Uterus (tissue), 4 donors: ENCODE results near the gene A2M. TPM values are rescaled to one million over a fixed set of nuclear protein-coding genes. Genes with fewer than 3 reads are reported as not detected.

ENCODE experiments used
- DNase-seq, 2 donors: peaks; one replicate each; pipeline ENCODE4 v3.0.0-alpha.2; 2019 to 2020
- H3K27ac ChIP-seq, 2 donors: fragments of 200-600 bp; sonication (generic); 1 replicate in 1 of 2; 2 replicates in 1 of 2; pipeline ENCODE4 v1.5.1; 2016 to 2018
- H3K27me3 ChIP-seq, 2 donors: fragments of 200-600 bp; sonication (generic); one replicate each; pipeline ENCODE4 v1.5.1; 2018 to 2019; ENCODE audit warnings: control low read depth in 1 of 2
- H3K36me3 ChIP-seq, 2 donors: fragments of 200-600 bp; sonication (generic); one replicate each; pipeline ENCODE4 v1.5.1; 2019; ENCODE audit warnings: control low read depth in 1 of 2
- H3K4me1 ChIP-seq, 2 donors: fragments of 200-600 bp; sonication (generic); one replicate each; pipeline ENCODE4 v1.5.1; 2018 to 2019; ENCODE audit warnings: control low read depth in 1 of 2
- H3K4me3 ChIP-seq, 2 donors: fragments of 200-600 bp; sonication (generic); 1 replicate in 1 of 2; 2 replicates in 1 of 2; pipeline ENCODE4 v1.5.1; 2018 to 2019; ENCODE audit warnings: mild to moderate bottlenecking in 1 of 2
- H3K9me3 ChIP-seq, 2 donors: fragments of 200-600 bp; sonication (generic); one replicate each; pipeline ENCODE4 v1.5.1; 2019; ENCODE audit warnings: control low read depth in 1 of 2
- POLR2A ChIP-seq, 2 donors: fragments of 450-650 bp; IDR thresholded peaks; one replicate each; pipeline ENCODE4 v1.6.1; 2016; ENCODE audit warnings: antibody characterized with exemption in 2 of 2, mild to moderate bottlenecking in 1 of 2, moderate library complexity in 1 of 2
- intact Hi-C: fragments of 100-400 bp; cut with DNase I; formaldehyde crosslinking; loops from one replicate; pipeline ENCODE4 v1.15.1; 2023; ENCODE audit warnings: low total_unique reads
- total RNA-seq, 4 donors: library from RNA; depleted of rRNA in 3 of 4; stranded (reverse); fragments of >200 nt in 3 of 4; gene quantifications; one replicate each; pipeline versions ENCODE4 v1.1.0 to v1.2.4, GENCODE V29; 2014 to 2023
- TF ChIP-seq, protein P1 (sequence below), 4 experiments: fragments of 200-600 bp in 2 of 4; fragments of 450-650 bp in 2 of 4; sonication (generic) in 2 of 4; IDR thresholded peaks; one replicate each; pipeline ENCODE4 v1.5.1; 2016 to 2019; ENCODE audit warnings: antibody characterized with exemption in 4 of 4, mild to moderate bottlenecking in 2 of 4, moderate library complexity in 1 of 4
- donor health status: DM: yes; HTN: yes; CAD: no.

A2M gene
- total RNA-seq, 4 donors from 2014 or later: 305 to 1,063 (median 353) TPM

DNA sequence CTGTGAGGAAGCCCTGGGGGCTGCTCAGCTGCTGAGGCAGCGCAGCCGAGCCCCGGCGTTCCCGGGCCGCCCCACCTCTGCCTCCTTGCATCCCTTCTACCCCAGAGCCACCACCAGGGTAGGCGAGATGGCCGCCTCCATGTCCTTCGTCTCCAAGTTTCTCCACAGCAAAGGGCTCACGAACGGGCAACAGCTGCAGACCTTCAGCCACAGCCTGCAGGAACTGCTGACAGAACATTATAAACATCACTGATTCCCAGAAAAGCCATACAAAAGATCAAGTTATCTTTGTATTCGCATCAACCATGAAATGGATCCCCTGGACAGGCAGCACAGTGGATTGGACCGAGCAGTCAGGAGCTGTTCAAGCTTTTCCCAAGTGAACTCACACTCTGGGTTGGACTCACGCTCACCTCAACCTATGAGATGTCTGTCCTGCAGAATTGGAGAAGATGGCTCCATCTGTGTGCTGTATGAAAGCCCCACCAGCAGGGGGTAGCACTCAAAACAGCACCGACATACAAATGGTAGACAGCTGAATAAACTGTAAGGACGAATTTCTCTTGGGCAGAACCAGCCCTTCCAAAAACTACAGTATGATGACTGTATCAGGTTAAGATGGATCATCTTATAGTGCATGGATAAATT is 19.4 kb upstream of the A2M start:
- Histone ChIP-seq H3K4me3 (no peak overlapping the region), H3K36me3 (no peaks in the 10 kb centered on the region), H3K27me3 (no peaks in the 10 kb centered on the region), H3K27ac (no peak overlapping the region), H3K9me3 (no peaks in the 10 kb centered on the region), H3K4me1 (no peaks in the 10 kb centered on the region)
- intact Hi-C loops: no loop called here
- TF ChIP-seq, protein P1, sequence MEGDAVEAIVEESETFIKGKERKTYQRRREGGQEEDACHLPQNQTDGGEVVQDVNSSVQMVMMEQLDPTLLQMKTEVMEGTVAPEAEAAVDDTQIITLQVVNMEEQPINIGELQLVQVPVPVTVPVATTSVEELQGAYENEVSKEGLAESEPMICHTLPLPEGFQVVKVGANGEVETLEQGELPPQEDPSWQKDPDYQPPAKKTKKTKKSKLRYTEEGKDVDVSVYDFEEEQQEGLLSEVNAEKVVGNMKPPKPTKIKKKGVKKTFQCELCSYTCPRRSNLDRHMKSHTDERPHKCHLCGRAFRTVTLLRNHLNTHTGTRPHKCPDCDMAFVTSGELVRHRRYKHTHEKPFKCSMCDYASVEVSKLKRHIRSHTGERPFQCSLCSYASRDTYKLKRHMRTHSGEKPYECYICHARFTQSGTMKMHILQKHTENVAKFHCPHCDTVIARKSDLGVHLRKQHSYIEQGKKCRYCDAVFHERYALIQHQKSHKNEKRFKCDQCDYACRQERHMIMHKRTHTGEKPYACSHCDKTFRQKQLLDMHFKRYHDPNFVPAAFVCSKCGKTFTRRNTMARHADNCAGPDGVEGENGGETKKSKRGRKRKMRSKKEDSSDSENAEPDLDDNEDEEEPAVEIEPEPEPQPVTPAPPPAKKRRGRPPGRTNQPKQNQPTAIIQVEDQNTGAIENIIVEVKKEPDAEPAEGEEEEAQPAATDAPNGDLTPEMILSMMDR (IDR thresholded peaks at IDR 0.05): no peak
- no peak for TF ChIP-seq POLR2A (IDR thresholded peaks at IDR 0.05)
- no peak for DNase-seq

DNA sequence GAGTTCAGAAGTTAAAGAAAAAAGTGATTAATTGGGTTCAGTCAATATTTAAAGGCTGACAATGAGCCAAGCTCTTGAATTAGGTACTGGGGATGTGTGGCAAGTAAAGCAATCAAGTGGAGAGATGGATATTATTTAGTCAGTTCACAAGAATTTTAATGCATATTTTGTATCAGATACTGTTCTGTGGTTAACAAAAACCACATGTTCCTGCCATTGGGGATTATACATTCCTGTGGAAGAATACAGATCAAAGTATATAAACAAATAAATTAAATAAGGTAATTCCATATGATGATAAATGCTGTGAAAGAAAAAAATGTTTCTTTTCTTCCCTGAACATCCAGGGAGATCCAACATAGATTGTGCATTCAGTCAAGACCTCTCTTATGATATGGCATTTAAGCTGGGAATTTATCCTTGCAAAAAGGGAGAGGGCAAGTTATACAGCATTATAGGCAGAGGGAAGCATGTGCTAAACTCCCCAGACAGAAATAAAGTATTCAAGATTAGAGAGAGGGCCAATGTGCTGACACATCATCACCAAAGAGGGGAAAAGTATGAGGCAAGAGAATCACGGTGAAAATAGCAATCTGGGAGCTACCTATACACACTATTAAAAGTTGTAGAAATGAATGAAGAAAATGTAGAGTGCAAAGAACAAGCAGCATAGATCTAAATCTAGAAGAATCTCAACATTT is 17.6 kb upstream of the A2M start:
- H3K4me1 ChIP-seq: no peaks in the 10 kb centered on the region
- intact Hi-C loops: no loop called here
- DNase-seq: no peak
- no peak overlapping the region for H3K27ac ChIP-seq
- H3K9me3 ChIP-seq: no peaks in the 10 kb centered on the region
- H3K27me3 ChIP-seq: no peaks in the 10 kb centered on the region
- no peaks in the 10 kb centered on the region for H3K36me3 ChIP-seq
- TF ChIP-seq, protein P1 (IDR thresholded peaks at IDR 0.05): no peak
- no peak for TF ChIP-seq POLR2A (IDR thresholded peaks at IDR 0.05)
- no peak overlapping the region for H3K4me3 ChIP-seq

DNA sequence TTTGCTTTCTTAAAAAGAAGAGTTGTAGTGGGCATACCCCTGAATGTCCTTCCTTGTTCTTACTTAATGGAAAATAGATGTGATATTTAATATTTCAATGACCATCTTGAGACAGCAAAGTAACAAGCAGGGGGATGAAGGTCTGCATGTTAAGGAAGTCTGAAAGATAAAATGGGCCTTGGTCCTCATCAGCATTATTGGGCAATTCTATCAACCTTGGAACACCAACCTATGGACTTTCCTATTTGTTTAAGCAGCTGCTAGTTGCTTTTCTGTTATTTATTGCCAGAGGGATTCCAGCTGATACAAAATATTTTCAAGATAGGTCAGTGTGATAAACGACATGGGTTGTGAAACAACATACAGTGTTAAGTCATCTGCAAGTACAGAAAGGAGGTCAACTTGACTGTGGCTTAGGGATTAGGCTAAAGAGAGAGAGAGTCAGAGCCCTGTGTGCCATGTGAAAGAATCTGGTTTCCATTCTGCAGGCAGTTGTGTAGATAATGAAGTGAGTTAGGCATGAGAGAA is 16.4 kb upstream of the A2M start:
- intact Hi-C loops: no loop called here
- Histone ChIP-seq H3K27ac (no peak overlapping the region), H3K36me3 (no peaks in the 10 kb centered on the region), H3K4me3 (no peak overlapping the region), H3K9me3 (no peaks in the 10 kb centered on the region), H3K4me1 (no peaks in the 10 kb centered on the region), H3K27me3 (no peaks in the 10 kb centered on the region)
- TF ChIP-seq, protein P1 (IDR thresholded peaks at IDR 0.05): no peak
- TF ChIP-seq POLR2A (IDR thresholded peaks at IDR 0.05): no peak
- no peak for DNase-seq

GRCh38 chr12:9130244-9130643 is 14.5 kb upstream of the A2M start:
- no peaks in the 10 kb centered on the region for H3K9me3 ChIP-seq
- no peaks in the 10 kb centered on the region for H3K4me1 ChIP-seq
- intact Hi-C loops: no loop called here
- TF ChIP-seq POLR2A (IDR thresholded peaks at IDR 0.05): no peak
- TF ChIP-seq, protein P1 (IDR thresholded peaks at IDR 0.05): no peak
- H3K27me3 ChIP-seq: no peaks in the 10 kb centered on the region
- DNase-seq: no peak
- no peaks in the 10 kb centered on the region for H3K36me3 ChIP-seq
- H3K4me3 ChIP-seq: no peak overlapping the region
- H3K27ac ChIP-seq: no peak overlapping the region

GRCh38 chr12:9127936-9128663 is 12.4 kb upstream of the A2M start:
- Histone ChIP-seq H3K36me3 (no peaks in the 10 kb centered on the region), H3K27ac (no peak overlapping the region), H3K9me3 (no peaks in the 10 kb centered on the region), H3K4me3 (no peak overlapping the region), H3K27me3 (no peaks in the 10 kb centered on the region), H3K4me1 (no peaks in the 10 kb centered on the region)
- intact Hi-C loops: no loop called here
- no peak for TF ChIP-seq POLR2A (IDR thresholded peaks at IDR 0.05)
- TF ChIP-seq, protein P1 (IDR thresholded peaks at IDR 0.05): no peak
- DNase-seq: no peak
